ENCODE data around the gene SLC25A12.

DNA sequence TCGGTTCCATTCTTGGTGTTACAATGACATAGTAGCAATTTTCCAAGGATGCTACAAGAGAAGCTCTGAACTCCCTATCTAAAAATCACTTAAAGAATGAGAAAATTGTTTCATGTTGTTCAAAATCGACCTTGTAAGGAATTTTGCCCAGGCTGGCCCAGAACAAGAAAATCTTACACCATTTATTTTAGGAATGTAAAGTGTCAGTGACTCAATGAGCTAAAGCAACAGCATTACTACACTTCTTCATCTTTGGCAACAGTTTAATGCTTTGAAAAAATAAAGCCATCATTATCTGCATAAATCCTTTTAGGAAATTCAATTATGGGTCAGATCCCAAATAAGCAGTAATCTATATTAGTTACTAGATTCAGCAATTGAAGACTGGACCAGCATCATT, 38.6 kb downstream of the SLC25A12 start:
- TF ChIP-seq POLR2A (IDR thresholded peaks at IDR 0.05; ENCODE audit: low read length) (no peak), GATA1 (IDR thresholded peaks at IDR 0.05; ENCODE audit: low read depth, low read length) (no peak)

All from erythroblast (primary cell).